Astrocyte of the cerebellum (primary cell): ENCODE results near the gene GANAB.

Experiments
- DNase-seq: peaks from one replicate; pipeline ENCODE4 v3.0.0-alpha.2; 2011; ENCODE audit warnings: low read depth
- H3K4me3 ChIP-seq: 2 replicates; pipeline ENCODE4 v1.5.1; 2011; ENCODE audit warnings: mild to moderate bottlenecking, low read depth, low read length, moderate library complexity
- CTCF ChIP-seq: IDR thresholded peaks from 2 replicates; pipeline ENCODE4 v1.5.1; 2012; ENCODE audit warnings: low read length, low read depth, moderate library complexity, mild to moderate bottlenecking; ENCODE audit errors: missing control alignments
- in situ Hi-C: cut with HindIII; loops from 2 replicates; pipeline ENCODE4 v1.10.0; 2017; ENCODE audit warnings: low sequenced_read_pairs

The GANAB gene

GRCh38 chr11:62601372-62602140 lies 44.9 kb downstream of the GANAB start, which contains the start of gene MTA2:
Gene MTA2, minus strand, starts transcription at chr11:62601865. Its CDS starts 415 bp downstream, at chr11:62601450.
- TF ChIP-seq CTCF: no peak
- DNase-seq: peak; percentile 96
- in situ Hi-C loops: no loop called here
- peak within 1 kb of the TSS; percentile 77 for H3K4me3 ChIP-seq

GRCh38 chr11:62601122-62601371 lies 45.4 kb downstream of the GANAB start:
- peak overlapping the region; percentile 77 for H3K4me3 ChIP-seq
- TF ChIP-seq CTCF: no peak
- DNase-seq: no peak
- in situ Hi-C loops: no loop called here

DNA sequence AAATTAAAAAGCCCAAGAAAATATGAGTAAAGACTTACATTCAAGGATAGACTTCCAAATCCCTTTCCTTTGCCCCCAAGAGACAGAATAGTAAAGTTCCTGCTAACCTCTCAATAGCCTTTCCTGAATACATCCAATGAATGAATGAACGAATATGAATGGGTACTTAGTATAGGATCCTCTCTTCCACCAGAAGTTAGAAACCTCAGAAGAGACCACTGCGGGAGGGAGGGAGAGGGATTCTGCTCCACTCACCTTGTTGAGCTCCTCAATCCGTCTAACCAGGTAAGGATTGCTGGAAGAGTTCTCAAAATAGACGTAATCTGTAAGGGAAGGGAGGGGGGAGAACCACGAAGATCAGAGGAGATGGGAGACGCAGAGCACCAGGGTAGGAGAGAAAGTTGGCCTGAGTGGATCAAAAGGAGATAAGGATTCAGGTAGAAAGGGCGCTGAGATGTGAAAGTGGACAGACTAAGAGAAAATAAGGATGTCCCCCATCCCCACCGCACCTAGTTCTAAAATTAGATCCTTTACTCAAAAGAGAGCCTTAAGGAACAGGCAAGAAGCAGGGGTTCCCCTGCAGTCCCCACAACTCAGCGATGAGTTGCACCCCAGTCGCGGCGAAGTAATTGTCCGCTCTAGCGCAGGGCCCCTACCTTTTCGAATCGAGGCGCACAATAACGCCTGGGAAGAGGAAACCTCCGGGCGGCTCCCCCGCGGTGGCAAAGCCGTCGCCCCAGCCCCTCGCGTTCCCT lies 45.9 kb downstream of the GANAB start:
- TF ChIP-seq CTCF: no peak
- no peak for DNase-seq
- peak overlapping the region; percentile 77 for H3K4me3 ChIP-seq
- in situ Hi-C loops: no loop called here

DNA sequence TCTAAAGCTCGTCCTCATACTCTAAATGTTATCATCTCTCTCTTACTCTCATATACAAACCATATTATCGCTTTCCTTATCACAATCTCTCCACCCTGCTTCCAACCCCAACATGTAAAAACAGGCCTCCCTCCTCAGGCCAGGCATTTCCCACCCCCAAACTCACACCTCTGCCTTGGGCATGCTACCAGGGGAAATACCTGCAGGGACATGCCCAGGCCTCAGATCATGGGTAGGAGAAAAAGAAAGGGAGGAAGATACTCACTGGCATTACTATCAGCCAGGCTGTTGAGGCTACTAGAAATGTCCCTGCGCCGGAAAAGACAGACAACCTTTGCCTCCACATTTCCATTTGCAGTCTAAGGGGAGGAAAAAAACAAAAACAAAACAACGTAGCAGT lies 46.5 kb downstream of the GANAB start:
- TF ChIP-seq CTCF: no peak
- in situ Hi-C loops: no loop called here
- no peak for DNase-seq
- H3K4me3 ChIP-seq: peak overlapping the region; percentile 77

GRCh38 chr11:62599069-62599696 lies 47.2 kb downstream of the GANAB start:
- no peak for TF ChIP-seq CTCF
- peak overlapping the region; percentile 77 for H3K4me3 ChIP-seq
- peak; percentile 95 for DNase-seq
- in situ Hi-C loops: no loop called here

DNA sequence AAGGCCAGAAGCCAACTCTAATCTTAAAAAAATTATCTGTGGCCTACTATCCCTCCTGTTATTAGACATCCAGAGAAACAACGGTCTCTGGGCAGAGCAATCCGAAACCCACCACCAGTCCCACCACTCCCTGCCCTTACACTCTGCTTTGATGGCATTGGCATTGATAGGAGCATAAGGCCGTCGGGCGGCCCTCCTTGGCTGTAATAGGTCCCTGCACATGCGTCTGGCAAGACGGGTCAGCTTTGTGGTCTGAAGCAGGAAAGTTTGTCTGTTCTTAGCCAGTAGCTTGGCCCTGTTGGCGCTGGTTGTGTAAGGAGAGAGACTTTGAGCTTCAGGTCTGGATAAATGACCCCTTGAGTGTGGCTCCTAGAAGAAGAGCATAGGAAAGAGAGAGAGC lies 51.3 kb downstream of the GANAB start:
- TF ChIP-seq CTCF: no peak
- H3K4me3 ChIP-seq: no peak overlapping the region
- in situ Hi-C loops: no loop called here
- no peak for DNase-seq
